ENCODE measurements around the gene SYT1.

DNA sequence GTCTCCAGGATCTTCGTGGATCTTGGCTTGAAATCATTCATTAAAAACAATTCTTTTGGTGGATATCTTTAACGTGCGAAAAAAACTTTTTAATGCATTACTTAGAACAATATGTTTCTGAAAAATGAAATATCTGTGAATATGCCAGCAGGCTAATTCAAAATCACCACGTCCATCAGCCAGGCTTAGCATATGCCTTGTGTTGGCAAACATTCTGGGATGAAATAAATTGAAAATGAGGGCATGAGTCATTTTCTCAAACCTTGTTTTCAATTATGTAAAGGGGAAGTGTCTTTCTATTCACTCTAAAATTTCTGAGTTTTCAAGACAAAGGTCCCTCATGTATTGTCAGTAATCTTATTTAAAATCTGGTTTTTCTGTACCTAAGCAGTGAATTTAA lies 432.3 kb downstream of the SYT1 start:
- TF ChIP-seq SMC3 (IDR thresholded peaks at IDR 0.05; ENCODE audit: low read depth, low read length), result no peak
- TF ChIP-seq POLR2A (IDR thresholded peaks at IDR 0.05; ENCODE audit: low read depth, low read length), result no peak
